ENCODE measurements around the gene LTBP3.

The LTBP3 gene

DNA sequence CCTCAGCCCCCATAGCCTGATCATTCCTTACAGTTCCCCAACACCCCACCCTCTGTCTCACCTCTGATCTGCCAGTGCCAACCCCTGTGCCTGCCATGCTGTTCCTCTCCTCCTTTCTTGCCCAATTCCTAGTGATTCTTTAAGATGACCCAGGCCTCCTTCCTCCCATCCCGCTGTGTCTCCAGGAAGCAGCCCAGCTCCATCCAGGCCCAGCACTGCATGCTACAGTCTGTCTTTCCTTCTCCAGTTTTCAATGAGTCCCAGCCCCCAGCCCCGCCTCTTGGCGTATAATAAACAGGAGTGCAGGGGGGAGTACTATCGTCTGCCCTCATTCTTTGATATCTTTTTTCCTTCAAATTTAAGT lies 12.3 kb downstream of the LTBP3 start:
- no peak overlapping the region for H3K9ac ChIP-seq (ENCODE audit: low read depth, low read length)

GRCh38 chr11:65542738-65543390 lies 15.3 kb downstream of the LTBP3 start:
- Histone ChIP-seq H3K9ac (ENCODE audit: low read depth, low read length) (no peak overlapping the region), H3K36me3 (ENCODE audit: insufficient read depth, low read length) (peaks cover 65% of the 10 kb centered on the region), H3K4me2 (ENCODE audit: low read length) (no peak overlapping the region), H3K4me1 (ENCODE audit: control insufficient read depth, insufficient read depth, low read length) (peaks cover 23% of the 10 kb centered on the region), H3K27me3 (ENCODE audit: control insufficient read depth, insufficient read depth, low read length) (no peaks in the 10 kb centered on the region), H3K9me3 (replicated peaks; ENCODE audit: low read length) (no peaks in the 10 kb centered on the region), H3K4me3 (ENCODE audit: low read length) (no peak overlapping the region)

More for the DNA sequence above, 12.3 kb downstream of the LTBP3 start:
- Histone ChIP-seq H3K27me3 (ENCODE audit: control insufficient read depth, insufficient read depth, low read length) (no peaks in the 10 kb centered on the region), H3K4me2 (ENCODE audit: low read length) (no peak overlapping the region), H3K9me3 (replicated peaks; ENCODE audit: low read length) (no peaks in the 10 kb centered on the region), H3K36me3 (ENCODE audit: insufficient read depth, low read length) (peaks cover 70% of the 10 kb centered on the region), H3K4me1 (ENCODE audit: control insufficient read depth, insufficient read depth, low read length) (peaks cover 8% of the 10 kb centered on the region), H3K4me3 (ENCODE audit: low read length) (no peak overlapping the region)

- Histone ChIP-seq H3K4me2 (ENCODE audit: low read length) (peak overlapping the region; percentile 85), H3K4me3 (ENCODE audit: low read length) (peak overlapping the region; percentile 77), H3K9me3 (replicated peaks; ENCODE audit: low read length) (no peaks in the 10 kb centered on the region), H3K9ac (ENCODE audit: low read depth, low read length) (peak overlapping the region; percentile 52), H3K4me1 (ENCODE audit: control insufficient read depth, insufficient read depth, low read length) (peaks cover 23% of the 10 kb centered on the region), H3K27me3 (ENCODE audit: control insufficient read depth, insufficient read depth, low read length) (no peaks in the 10 kb centered on the region), H3K36me3 (ENCODE audit: insufficient read depth, low read length) (peaks cover 72% of the 10 kb centered on the region)
Observed at GRCh38 chr11:65541093-65541982, 16.8 kb downstream of the LTBP3 start.

DNA sequence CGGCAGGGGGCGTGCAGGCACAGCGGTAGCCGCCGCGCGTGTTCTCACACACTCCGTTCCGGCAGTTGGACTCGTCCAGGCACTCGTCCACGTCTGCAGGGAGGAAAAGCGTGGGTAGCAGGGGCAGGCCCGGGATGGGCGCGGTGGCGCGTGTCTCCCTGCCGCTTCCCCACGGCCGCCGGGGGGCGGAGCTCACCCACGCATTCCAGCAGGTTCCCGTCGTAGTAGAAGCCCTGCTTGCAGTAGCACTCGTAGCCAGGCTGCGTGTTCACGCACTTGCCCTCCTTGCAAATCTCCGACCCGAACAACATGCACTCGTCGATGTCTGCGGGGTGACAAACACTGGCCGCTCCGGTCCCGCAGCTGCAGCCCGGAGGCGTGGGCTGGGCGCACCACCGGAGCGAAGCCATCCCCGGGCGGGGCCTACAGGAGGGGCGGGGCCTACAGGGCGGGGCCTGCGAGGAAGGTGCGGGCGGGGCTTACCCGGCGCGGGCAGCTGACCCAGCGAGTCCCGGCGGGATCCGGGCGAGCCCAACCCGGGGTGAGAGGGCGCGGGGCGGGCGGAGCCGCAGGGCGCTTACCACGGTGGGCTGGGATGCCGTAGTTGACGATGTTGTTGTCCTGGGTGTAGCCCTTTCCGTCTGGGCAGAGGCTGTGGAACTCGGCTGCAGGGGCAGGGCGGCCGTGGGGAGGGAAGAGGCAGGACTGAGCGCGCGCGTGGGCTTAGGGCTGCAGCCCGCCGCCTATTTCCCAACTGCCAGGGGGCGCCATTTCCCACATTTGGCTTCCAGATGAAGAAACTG lies 17.7 kb downstream of the LTBP3 start:
- H3K9ac ChIP-seq (ENCODE audit: low read depth, low read length), result peak overlapping the region; percentile 52
- H3K9me3 ChIP-seq (replicated peaks; ENCODE audit: low read length), result no peaks in the 10 kb centered on the region
- peak overlapping the region; percentile 77 for H3K4me3 ChIP-seq (ENCODE audit: low read length)
- peak overlapping the region; percentile 85 for H3K4me2 ChIP-seq (ENCODE audit: low read length)
- H3K27me3 ChIP-seq (ENCODE audit: control insufficient read depth, insufficient read depth, low read length), result no peaks in the 10 kb centered on the region
- peaks cover 71% of the 10 kb centered on the region for H3K36me3 ChIP-seq (ENCODE audit: insufficient read depth, low read length)
- H3K4me1 ChIP-seq (ENCODE audit: control insufficient read depth, insufficient read depth, low read length), result peaks cover 23% of the 10 kb centered on the region

GRCh38 chr11:65539744-65540289 lies 18.3 kb downstream of the LTBP3 start:
- Histone ChIP-seq H3K27me3 (ENCODE audit: control insufficient read depth, insufficient read depth, low read length) (no peaks in the 10 kb centered on the region), H3K9ac (ENCODE audit: low read depth, low read length) (peak overlapping the region; percentile 43), H3K4me2 (ENCODE audit: low read length) (peak overlapping the region; percentile 85), H3K4me1 (ENCODE audit: control insufficient read depth, insufficient read depth, low read length) (peaks cover 23% of the 10 kb centered on the region), H3K9me3 (replicated peaks; ENCODE audit: low read length) (no peaks in the 10 kb centered on the region), H3K36me3 (ENCODE audit: insufficient read depth, low read length) (peaks cover 71% of the 10 kb centered on the region), H3K4me3 (ENCODE audit: low read length) (peak overlapping the region; percentile 77)

GRCh38 chr11:65538915-65539743 lies 19.0 kb downstream of the LTBP3 start:
- no peak overlapping the region for H3K9ac ChIP-seq (ENCODE audit: low read depth, low read length)

DNA sequence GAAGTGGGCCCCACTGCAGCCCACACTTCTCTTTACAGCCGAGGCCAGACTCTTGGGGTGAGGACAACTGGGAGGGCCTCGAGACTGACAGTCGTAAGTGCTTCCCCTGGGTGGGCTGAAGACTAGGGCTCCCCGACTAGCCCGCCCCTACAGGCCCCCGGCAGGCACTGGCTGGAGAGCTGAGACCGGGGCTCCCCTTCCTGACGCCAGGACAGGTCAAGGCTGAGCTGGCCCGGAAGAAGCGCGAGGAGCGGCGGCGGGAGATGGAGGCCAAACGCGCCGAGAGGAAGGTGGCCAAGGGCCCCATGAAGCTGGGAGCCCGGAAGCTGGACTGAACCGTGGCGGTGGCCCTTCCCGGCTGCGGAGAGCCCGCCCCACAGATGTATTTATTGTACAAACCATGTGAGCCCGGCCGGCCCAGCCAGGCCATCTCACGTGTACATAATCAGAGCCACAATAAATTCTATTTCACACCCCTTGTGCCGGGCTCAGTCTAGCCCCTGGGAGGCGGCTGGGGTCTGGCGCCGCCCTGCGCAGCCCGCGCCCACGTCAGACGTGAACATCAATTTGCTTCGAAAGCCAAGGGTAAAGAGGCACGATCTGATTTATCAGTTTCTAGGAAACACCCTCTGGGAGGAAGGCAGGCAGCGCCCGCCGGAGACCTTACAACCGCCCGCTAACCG lies 19.8 kb downstream of the LTBP3 start:
- Histone ChIP-seq H3K4me1 (ENCODE audit: control insufficient read depth, insufficient read depth, low read length) (peaks cover 23% of the 10 kb centered on the region), H3K9ac (ENCODE audit: low read depth, low read length) (no peak overlapping the region), H3K4me3 (ENCODE audit: low read length) (no peak overlapping the region), H3K9me3 (replicated peaks; ENCODE audit: low read length) (no peaks in the 10 kb centered on the region), H3K4me2 (ENCODE audit: low read length) (no peak overlapping the region), H3K36me3 (ENCODE audit: insufficient read depth, low read length) (peaks cover 66% of the 10 kb centered on the region), H3K27me3 (ENCODE audit: control insufficient read depth, insufficient read depth, low read length) (no peaks in the 10 kb centered on the region)

More at GRCh38 chr11:65538915-65539743, 19.0 kb downstream of the LTBP3 start:
- Histone ChIP-seq H3K4me3 (ENCODE audit: low read length) (peak overlapping the region; percentile 77), H3K9me3 (replicated peaks; ENCODE audit: low read length) (no peaks in the 10 kb centered on the region), H3K27me3 (ENCODE audit: control insufficient read depth, insufficient read depth, low read length) (no peaks in the 10 kb centered on the region), H3K36me3 (ENCODE audit: insufficient read depth, low read length) (peaks cover 66% of the 10 kb centered on the region), H3K4me2 (ENCODE audit: low read length) (peak overlapping the region; percentile 85), H3K4me1 (ENCODE audit: control insufficient read depth, insufficient read depth, low read length) (peaks cover 23% of the 10 kb centered on the region)

GRCh38 chr11:65537620-65538231 lies 20.4 kb downstream of the LTBP3 start:
- H3K36me3 ChIP-seq (ENCODE audit: insufficient read depth, low read length), result peaks cover 66% of the 10 kb centered on the region
- no peaks in the 10 kb centered on the region for H3K9me3 ChIP-seq (replicated peaks; ENCODE audit: low read length)
- no peak overlapping the region for H3K4me3 ChIP-seq (ENCODE audit: low read length)
- H3K27me3 ChIP-seq (ENCODE audit: control insufficient read depth, insufficient read depth, low read length), result no peaks in the 10 kb centered on the region
- H3K4me1 ChIP-seq (ENCODE audit: control insufficient read depth, insufficient read depth, low read length), result peaks cover 23% of the 10 kb centered on the region
- H3K9ac ChIP-seq (ENCODE audit: low read depth, low read length), result no peak overlapping the region
- no peak overlapping the region for H3K4me2 ChIP-seq (ENCODE audit: low read length)

DNA sequence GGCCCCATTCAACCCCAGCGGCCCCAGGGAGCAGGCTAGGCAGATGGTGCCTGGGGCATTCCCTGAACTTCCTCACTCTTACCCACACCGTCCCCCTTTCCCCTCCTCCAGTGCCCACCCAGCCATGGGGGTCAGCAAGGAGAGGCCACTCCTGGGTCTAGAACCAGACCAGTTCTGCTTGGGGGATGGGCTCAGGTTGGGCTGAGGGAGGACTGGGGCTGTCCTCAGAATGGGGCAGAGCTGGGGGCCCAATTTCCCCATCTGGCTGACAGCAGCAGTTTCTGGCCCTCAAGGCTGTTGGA lies 20.9 kb downstream of the LTBP3 start:
- Histone ChIP-seq H3K4me3 (ENCODE audit: low read length) (no peak overlapping the region), H3K27me3 (ENCODE audit: control insufficient read depth, insufficient read depth, low read length) (no peaks in the 10 kb centered on the region), H3K9ac (ENCODE audit: low read depth, low read length) (no peak overlapping the region), H3K9me3 (replicated peaks; ENCODE audit: low read length) (no peaks in the 10 kb centered on the region), H3K4me1 (ENCODE audit: control insufficient read depth, insufficient read depth, low read length) (peaks cover 23% of the 10 kb centered on the region), H3K4me2 (ENCODE audit: low read length) (no peak overlapping the region), H3K36me3 (ENCODE audit: insufficient read depth, low read length) (peaks cover 68% of the 10 kb centered on the region)
